GM18498 (cell line): ENCODE measurements around the gene C15orf39.
A peak's percentile ranks its signal among the peaks of the same experiment; 100 is the strongest.
"Not testable (repeated sequence)": the region's sequence is repeated elsewhere in the genome, so short reads cannot be mapped to it uniquely, and the experiment has no call there.

Experiments used
- ATAC-seq: cut with Tn5 transposase; IDR thresholded peaks from one replicate; pipeline ENCODE4 v1.9.1; 2021; ENCODE audit warnings: mild to moderate bottlenecking, moderate library complexity; ENCODE audit not compliant: unreplicated experiment

Gene C15orf39

GRCh38 chr15:75201616-75202250 is at the start of gene C15orf39:
Gene C15orf39, plus strand, starts transcription at chr15:75201882. Its CDS starts 4,167 bp downstream, at chr15:75206049.
- ATAC-seq = peak; percentile 53

- ATAC-seq = no peak
Measured at GRCh38 chr15:75152382-75153079, 49.2 kb upstream of the C15orf39 start.

GRCh38 chr15:75153087-75153486 is 48.6 kb upstream of the C15orf39 start:
- no peak for ATAC-seq

- no peak for ATAC-seq
Measured at GRCh38 chr15:75153565-75154276, 48.0 kb upstream of the C15orf39 start.

GRCh38 chr15:75154461-75155062 is 47.1 kb upstream of the C15orf39 start:
- ATAC-seq = no peak

GRCh38 chr15:75156326-75157215 is 45.1 kb upstream of the C15orf39 start:
- no peak for ATAC-seq

- no peak for ATAC-seq
Measured at GRCh38 chr15:75158402-75158801, 43.3 kb upstream of the C15orf39 start.

- ATAC-seq = no peak
Measured at GRCh38 chr15:75159244-75159643, 42.4 kb upstream of the C15orf39 start.

- no peak for ATAC-seq
Measured at GRCh38 chr15:75161106-75161916, 40.4 kb upstream of the C15orf39 start.

GRCh38 chr15:75161917-75162414 is 39.7 kb upstream of the C15orf39 start:
- ATAC-seq = no peak

- ATAC-seq = no peak
Measured at GRCh38 chr15:75163150-75163564, 38.5 kb upstream of the C15orf39 start.

GRCh38 chr15:75164625-75165350 is 36.9 kb upstream of the C15orf39 start:
- no peak for ATAC-seq

GRCh38 chr15:75166489-75167063 is 35.1 kb upstream of the C15orf39 start:
- ATAC-seq = not testable (repeated sequence)

GRCh38 chr15:75167588-75168350 is 33.9 kb upstream of the C15orf39 start:
- no peak for ATAC-seq

GRCh38 chr15:75168374-75168773 is 33.3 kb upstream of the C15orf39 start:
- ATAC-seq = no peak

GRCh38 chr15:75170203-75170602 is 31.5 kb upstream of the C15orf39 start:
- no peak for ATAC-seq

GRCh38 chr15:75170711-75171341 is 30.9 kb upstream of the C15orf39 start:
- no peak for ATAC-seq
